Activated CD8-positive, alpha-beta T cell treated with anti-CD3 and anti-CD28 coated beads for 36 hours (primary cell): ENCODE results near the gene LEF1. TPM values are rescaled to one million over a fixed set of nuclear protein-coding genes. Genes with fewer than 3 reads are reported as not detected.

Source experiments
- ATAC-seq: fragments of 200-7000 bp; cut with Tn5 transposase; one replicate; pipeline ENCODE4 v1.10.0; 2021; ENCODE audit warnings: mild to moderate bottlenecking, moderate library complexity
- CTCF ChIA-PET: fragments of 350-600 bp; sonication (Branson Sonifier 250); formaldehyde crosslinking; loops from one replicate; lab custom pipeline; 2021; ENCODE audit warnings: antibody characterized with exemption; lab: Charles Lee
- POLR2A ChIA-PET: fragments of 350-600 bp; sonication (Branson Sonifier 250); formaldehyde crosslinking; loops from one replicate; lab custom pipeline; 2021; ENCODE audit warnings: antibody characterized with exemption; lab: Charles Lee
- DNase-seq: peaks from one replicate; pipeline ENCODE4 v3.0.0-alpha.2; 2020
- H3K27ac Mint-ChIP-seq: one replicate; pipeline ENCODE4 v1.8.0; 2021; ENCODE audit warnings: mild to moderate bottlenecking, mixed read lengths
- H3K27me3 Mint-ChIP-seq: one replicate; pipeline ENCODE4 v1.8.0; 2021; ENCODE audit warnings: mixed read lengths
- H3K36me3 Mint-ChIP-seq: one replicate; pipeline ENCODE4 v1.8.0; 2021; ENCODE audit warnings: low read depth, mixed read lengths
- H3K4me1 Mint-ChIP-seq: one replicate; pipeline ENCODE4 v1.8.0; 2021; ENCODE audit warnings: low read depth, mixed read lengths
- H3K4me3 Mint-ChIP-seq: one replicate; pipeline ENCODE4 v1.8.0; 2021; ENCODE audit warnings: mild to moderate bottlenecking, moderate library complexity, mixed read lengths
- H3K9me3 Mint-ChIP-seq: one replicate; pipeline ENCODE4 v1.8.0; 2021; ENCODE audit warnings: mixed read lengths
- CTCF ChIP-seq: fragments of 200-600 bp; IDR thresholded peaks from one replicate; pipeline ENCODE4 v1.8.0; 2022; ENCODE audit warnings: antibody characterized with exemption, mild to moderate bottlenecking
- intact Hi-C: fragments of 100-400 bp; cut with micrococcal nuclease; formaldehyde crosslinking; loops from one replicate; pipeline ENCODE4 v1.10.0; 2022
- total RNA-seq, 2 experiments: library from RNA; stranded (reverse); gene quantifications; one replicate each; pipeline ENCODE4 v1.2.3, GENCODE V29; 2021

The LEF1 gene
- total RNA-seq, 2 experiments from 2014 or later: 178 to 182 TPM

GRCh38 chr4:108169664-108170063 lies 932 bp upstream of the LEF1 start:
- Mint-ChIP-seq H3K9me3 (no peaks in the 10 kb centered on the region), H3K27ac (peak overlapping the region; percentile 92), H3K27me3 (peaks cover 9% of the 10 kb centered on the region), H3K36me3 (peaks cover 21% of the 10 kb centered on the region), H3K4me3 (peak overlapping the region; percentile 87), H3K4me1 (peaks cover 33% of the 10 kb centered on the region)
- POLR2A ChIA-PET: interaction anchor here (1.0 to 4.5 kb wide), 4 partner anchors 23 to 109 kb away, joined by 3 to 23 read pairs (median 4); no protein-coding TSS in a partner anchor
- ATAC-seq (no peak), DNase-seq (no peak)
- intact Hi-C loops: loop anchor here (2.0 to 10.0 kb wide), 6 partner anchors 62 to 403 kb away; no protein-coding TSS in a partner anchor
- no peak for TF ChIP-seq CTCF
- CTCF ChIA-PET: interaction anchor here (1.2 to 7.0 kb wide), 3 partner anchors 11 to 139 kb away, joined by 3 to 33 read pairs (median 4); no protein-coding TSS in a partner anchor

DNA sequence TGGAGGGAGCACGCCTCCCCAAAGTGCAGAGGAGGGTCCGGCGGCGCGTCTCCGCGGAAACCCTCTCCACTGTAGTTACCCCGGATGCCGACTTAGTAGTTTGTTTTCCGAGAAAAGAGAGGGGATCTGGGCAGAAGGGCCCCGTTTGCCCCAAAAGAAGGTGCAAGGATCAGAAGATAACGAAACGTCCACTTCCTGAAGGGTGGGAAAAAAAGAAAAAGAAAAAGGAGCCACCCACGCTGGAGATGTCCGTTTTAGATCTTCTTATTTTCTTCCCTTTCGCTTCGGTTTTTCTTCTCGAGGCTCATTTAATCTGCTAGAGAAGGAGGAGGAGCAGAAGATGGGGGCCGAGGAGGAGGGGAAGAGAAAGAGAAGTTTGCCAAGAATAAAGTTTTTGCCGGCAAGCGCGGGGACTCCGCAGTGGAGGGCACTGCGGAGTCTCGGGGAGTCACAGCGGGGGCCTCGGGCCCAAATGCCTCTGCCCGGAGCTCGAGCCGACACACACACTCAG lies 517 bp downstream of the LEF1 start:
- Mint-ChIP-seq H3K9me3 (no peaks in the 10 kb centered on the region), H3K4me1 (peaks cover 24% of the 10 kb centered on the region), H3K4me3 (peak overlapping the region; percentile 87), H3K27ac (peak overlapping the region; percentile 92), H3K36me3 (peaks cover 28% of the 10 kb centered on the region), H3K27me3 (peaks cover 9% of the 10 kb centered on the region)
- ATAC-seq (no peak), DNase-seq (peak; percentile 45)
- TF ChIP-seq CTCF: no peak
- intact Hi-C loops: loop anchor here (2.0 to 5.0 kb wide), 4 partner anchors 61 to 404 kb away; no protein-coding TSS in a partner anchor
- CTCF ChIA-PET: interaction anchor here (0.7 to 7.0 kb wide), 11 partner anchors 16 to 149 kb away, joined by 3 to 33 read pairs (median 4); no protein-coding TSS in a partner anchor
- POLR2A ChIA-PET: interaction anchor here (0.8 to 4.5 kb wide), 15 partner anchors 10 to 198 kb away, joined by 3 to 25 read pairs (median 4); no protein-coding TSS in a partner anchor

- ChIA-PET CTCF (interaction anchor here (0.9 to 7.0 kb wide), 6 partner anchors 9 to 406 kb away, joined by 3 to 33 read pairs (median 4); no protein-coding TSS in a partner anchor), POLR2A (interaction anchor here (0.6 to 4.5 kb wide), 16 partner anchors 9 to 454 kb away, joined by 3 to 25 read pairs (median 5); partner anchors contain the start of gene RPL34)
- peaks cover 31% of the 10 kb centered on the region for H3K4me1 Mint-ChIP-seq
- intact Hi-C loops: loop anchor here (5.0 kb wide), 3 partner anchors 59 to 406 kb away; no protein-coding TSS in a partner anchor
- peaks cover 9% of the 10 kb centered on the region for H3K27me3 Mint-ChIP-seq
- ATAC-seq (peak; percentile 34), DNase-seq (peak; percentile 83)
- no peak for TF ChIP-seq CTCF
- peak overlapping the region; percentile 98 for H3K27ac Mint-ChIP-seq
- H3K36me3 Mint-ChIP-seq: peaks cover 40% of the 10 kb centered on the region
- no peaks in the 10 kb centered on the region for H3K9me3 Mint-ChIP-seq
- peak overlapping the region; percentile 87 for H3K4me3 Mint-ChIP-seq
Measured at GRCh38 chr4:108166441-108167315, 2.1 kb downstream of the LEF1 start.

GRCh38 chr4:108166038-108166437 lies 2.7 kb downstream of the LEF1 start:
- intact Hi-C loops: loop anchor here (5.0 kb wide), 3 partner anchors 59 to 406 kb away; no protein-coding TSS in a partner anchor
- peak; percentile 77 for DNase-seq
- peaks cover 9% of the 10 kb centered on the region for H3K27me3 Mint-ChIP-seq
- ChIA-PET CTCF (interaction anchor here (0.9 to 7.0 kb wide), 4 partner anchors 9 to 407 kb away, joined by 3 to 33 read pairs (median 4); no protein-coding TSS in a partner anchor), POLR2A (interaction anchor here (0.7 to 4.5 kb wide), 12 partner anchors 8 to 454 kb away, joined by 3 to 25 read pairs (median 6); partner anchors contain the start of gene RPL34)
- H3K4me3 Mint-ChIP-seq: peak overlapping the region; percentile 87
- peak; percentile 15 for ATAC-seq
- H3K4me1 Mint-ChIP-seq: peaks cover 31% of the 10 kb centered on the region
- peak overlapping the region; percentile 84 for H3K27ac Mint-ChIP-seq
- TF ChIP-seq CTCF: no peak
- H3K36me3 Mint-ChIP-seq: peaks cover 44% of the 10 kb centered on the region
- no peaks in the 10 kb centered on the region for H3K9me3 Mint-ChIP-seq
